Pons (tissue), 1 donor: ENCODE results near the gene HDHD3.
"Not testable (repeated sequence)": the region's sequence is repeated elsewhere in the genome, so short reads cannot be mapped to it uniquely, and the experiment has no call there.

Experiments
- DNase-seq: peaks from one replicate; pipeline ENCODE4 v3.0.0-alpha.2; 2016; ENCODE audit warnings: low spot score

The HDHD3 gene

GRCh38 chr9:113389451-113389850 is 12.7 kb upstream of the HDHD3 start:
- no peak for DNase-seq

- no peak for DNase-seq
These were observed 12.0 kb upstream of the HDHD3 start for GRCh38 chr9:113388833-113389232.

DNA sequence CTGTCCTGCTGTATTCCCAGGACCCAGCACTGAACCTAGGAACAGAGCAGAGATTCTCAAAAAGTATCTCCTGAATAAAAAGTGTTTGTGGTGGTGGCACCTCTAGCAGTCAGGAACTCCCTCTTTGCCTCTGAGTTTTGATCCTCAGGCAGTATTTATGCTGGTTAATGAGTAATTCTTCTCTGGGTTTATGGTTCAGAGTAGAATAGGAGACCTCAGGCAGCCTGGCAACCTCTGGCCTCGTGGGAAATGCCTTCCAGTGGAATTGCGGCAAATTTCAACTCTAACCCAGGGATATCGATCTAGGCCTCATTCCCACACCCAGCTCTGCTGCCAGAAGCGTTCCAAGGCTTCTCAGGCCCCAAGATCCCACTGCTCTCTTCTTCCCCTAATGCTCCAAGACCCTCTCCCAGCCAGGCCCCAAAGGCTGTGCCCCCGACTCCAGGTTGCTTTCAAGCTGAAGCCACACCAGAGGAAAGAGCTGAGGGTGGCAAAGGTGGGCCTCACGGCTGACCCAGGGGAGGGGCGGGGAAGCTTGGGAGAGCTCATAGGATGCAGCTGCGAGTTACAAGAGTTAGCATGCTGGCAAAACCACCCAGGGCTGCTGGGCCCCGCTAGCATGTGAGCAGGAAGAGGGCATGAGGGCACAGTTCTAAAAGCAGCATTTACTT is 10.9 kb upstream of the HDHD3 start:
- no peak for DNase-seq

DNA sequence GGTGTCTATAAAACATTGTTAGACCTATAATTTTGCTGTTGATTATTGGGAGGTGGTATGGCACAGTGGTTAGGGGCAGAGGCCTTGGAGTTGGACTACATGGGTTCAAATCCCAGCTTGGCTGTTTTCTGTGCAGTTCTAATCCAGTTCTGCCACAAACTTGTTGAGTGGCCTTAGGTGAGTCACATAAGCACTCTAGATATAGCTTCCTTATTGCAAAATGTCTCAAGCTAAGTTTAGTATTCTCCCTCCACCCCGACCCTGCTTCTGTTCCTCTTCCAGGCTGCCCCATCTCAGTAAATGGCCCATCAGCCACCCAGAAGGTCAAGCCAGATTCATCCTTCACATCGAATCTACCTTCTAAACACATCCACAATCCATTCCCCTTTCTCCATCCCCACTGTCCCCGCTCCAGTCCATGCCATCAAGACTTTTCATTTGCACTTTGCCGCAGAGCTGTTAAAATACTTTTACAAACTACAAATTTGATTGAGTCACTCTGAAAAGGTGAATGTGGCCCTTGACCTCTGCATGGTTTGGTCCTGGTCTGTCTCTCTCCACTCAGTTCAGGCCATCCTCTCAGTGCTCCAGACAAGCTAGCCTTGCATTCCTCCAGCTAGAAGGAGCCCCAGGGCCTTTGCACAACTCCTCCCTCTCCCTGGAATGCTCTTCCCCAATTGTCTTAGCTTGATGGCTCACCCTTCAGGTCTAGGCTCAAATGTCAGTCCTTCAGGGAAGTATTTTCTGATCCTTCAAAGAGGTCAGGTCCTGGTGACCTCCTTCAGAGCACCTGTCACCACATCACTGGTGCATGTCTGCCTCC is 10.0 kb upstream of the HDHD3 start:
- DNase-seq: no peak

DNA sequence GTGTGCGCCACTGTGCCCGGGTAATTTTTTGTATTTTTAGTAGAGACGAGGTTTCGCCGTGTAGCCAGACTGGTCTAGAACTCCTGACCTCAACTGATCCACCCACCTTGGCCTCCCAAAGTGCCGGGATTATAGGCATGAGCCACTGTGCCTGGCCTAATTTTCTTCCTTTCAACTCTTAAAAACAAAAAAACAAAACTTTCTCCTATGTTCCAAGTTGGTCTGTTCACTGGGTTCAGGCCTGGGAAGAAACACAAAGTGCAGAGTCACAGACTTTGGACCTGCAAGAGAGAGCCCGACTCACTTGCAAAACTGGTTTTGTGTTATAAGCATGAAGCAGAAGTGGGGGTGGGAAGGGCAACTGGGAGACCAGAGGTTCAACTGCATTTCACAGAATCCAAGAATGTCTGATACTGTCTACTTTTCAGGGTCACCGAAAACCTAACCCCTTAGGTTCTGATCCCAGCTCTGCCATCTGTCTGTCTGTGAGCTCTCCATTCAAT is 5.2 kb upstream of the HDHD3 start:
- DNase-seq: no peak

GRCh38 chr9:113381441-113381840 is 4.7 kb upstream of the HDHD3 start:
- DNase-seq: not testable (repeated sequence)

DNA sequence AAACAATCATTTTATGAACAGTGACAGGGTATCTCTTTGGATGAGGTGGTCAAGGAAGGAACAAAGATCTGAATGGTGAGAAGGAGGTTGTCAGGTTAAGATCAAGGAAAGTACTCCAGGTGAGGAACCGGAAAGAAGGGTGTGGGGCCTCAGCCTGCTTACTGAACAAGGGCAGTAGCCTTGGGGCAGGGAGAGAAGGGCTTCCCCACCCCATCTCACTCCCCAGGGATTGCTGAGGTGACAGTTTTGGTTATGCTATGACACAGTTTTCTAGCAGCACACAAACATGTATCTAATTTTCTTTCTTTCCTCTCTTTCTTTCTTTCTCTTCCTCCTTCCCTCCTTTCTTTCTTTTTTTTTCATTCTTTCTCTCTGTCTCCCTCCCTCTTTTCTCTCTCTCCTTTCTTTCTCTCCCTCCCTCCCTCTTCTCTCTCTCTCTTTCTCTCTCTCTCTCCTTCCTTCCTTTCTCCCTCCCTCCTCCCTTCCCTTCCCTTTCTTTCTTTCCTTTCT is 4.1 kb upstream of the HDHD3 start:
- DNase-seq: no peak

- not testable (repeated sequence) for DNase-seq
These were observed 3.0 kb upstream of the HDHD3 start for GRCh38 chr9:113379829-113380210.

DNA sequence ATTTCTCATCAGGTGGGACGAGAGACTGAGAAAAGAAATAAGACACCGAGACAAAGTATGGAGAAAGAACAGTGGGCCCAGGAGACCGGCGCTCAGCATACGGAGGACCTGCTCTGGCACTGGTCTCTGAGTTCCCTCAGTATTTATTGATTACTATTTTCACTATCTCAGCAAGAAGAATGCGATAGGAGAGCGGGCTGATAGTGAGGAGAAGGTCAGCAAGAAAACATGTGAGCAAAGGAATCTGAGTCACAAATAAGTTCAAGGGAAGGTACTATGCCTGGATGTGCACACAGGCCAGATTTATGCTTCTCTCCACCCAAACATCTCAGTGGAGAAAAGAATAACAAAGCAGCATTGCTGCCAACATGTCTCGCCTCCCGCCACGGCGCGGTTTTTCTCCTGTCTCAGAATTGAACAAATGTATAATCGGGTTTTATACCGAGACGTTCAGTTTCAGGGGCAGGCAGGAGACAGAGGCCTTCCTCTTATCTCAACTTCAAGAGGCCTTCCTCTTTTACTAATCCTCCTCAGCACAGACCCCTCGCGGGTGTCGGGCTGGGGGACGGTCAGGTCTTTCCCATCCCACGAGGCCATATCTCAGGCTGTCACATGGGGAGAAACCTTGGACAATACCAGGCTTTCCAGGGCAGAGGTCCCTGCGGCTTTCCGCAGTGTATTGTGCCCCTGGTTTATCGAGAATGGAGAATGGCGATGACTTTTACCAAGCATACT is 2.5 kb upstream of the HDHD3 start:
- not testable (repeated sequence) for DNase-seq

DNA sequence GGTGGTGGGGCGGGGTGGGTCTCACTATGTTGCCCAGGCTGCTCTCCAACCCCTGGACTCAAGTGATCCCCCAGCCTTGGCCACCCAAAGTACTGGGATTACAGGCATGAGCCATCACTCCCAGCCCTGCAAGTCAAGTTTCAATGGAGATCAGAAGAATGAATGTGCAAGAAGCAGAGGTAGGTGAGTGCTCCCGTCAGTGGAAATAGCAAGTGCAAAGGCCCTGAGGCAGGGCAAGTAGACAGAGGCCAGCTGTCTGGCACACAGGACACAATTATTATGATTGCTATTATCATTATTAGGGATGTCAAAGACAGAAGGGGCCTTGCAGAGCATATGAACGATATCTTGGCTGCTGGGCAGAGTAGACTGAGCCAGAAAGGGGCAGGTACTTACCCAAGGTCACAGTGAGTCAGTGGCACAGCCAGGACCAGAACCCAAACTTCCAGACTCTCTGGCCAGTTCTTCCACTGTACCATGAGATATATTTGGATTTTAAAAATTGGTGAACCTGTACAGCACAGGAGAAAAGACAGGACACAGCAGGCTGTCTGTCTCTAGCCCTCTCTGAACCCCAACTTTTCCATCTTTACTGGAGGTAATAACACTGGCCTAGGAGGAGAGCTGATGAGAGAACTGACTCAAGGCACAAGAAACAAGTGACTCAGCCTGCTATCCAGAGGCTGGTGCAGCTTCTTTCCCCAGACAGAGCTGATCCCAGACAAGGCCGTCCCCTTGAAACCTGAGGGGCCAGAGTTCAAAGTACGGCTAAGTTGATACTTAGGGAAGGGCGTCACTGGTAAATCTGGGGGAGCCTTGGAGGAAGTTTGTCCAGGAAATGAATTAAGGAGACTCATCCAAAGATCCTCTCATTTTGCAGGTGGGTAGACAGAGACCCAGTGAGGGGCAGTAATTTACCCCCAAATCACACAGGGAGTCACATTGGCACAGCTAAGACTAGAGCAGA is 1.4 kb downstream of the HDHD3 start:
- DNase-seq: no peak

DNA sequence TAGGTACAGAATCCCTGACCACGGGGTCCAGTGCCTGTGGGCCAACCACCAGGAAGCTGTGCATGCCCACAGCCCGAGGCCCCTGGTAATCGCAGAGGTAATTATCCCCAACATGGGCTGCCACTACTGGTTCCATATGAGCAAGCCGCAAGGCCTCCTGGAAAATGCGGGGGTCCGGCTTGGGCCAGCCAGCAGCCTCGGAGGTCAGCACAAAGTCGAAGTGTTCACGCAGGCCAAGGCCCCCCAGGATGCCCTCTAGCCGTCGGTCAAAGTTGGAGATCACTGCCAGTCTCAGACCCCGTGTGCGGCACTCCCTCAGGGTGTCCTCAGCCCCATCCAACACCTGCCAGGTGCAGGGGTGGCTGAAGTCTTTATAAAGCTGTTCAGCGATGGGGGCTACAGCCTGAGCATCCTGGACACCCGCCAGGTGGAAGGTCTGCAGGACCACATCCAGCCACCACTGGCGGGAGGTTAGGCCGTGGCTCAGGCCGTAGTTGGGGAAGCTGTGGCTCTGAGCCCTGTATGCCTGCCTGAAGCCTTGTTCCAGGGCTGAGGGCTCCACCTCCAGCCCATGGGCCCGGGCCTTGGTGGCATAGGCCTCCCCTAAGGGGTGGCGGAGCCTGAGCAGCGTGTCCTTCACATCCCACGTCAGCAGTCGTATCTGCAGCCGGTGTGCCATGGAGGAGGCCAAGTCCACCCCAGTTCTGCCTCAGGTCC is 3.0 kb downstream of the HDHD3 start:
- no peak for DNase-seq

GRCh38 chr9:113373256-113373655 is 3.5 kb downstream of the HDHD3 start:
- DNase-seq: no peak

- no peak for DNase-seq
These were observed 4.7 kb downstream of the HDHD3 start for GRCh38 chr9:113372059-113372458.

- DNase-seq: no peak
These were observed 5.9 kb downstream of the HDHD3 start for GRCh38 chr9:113370806-113371325.

DNA sequence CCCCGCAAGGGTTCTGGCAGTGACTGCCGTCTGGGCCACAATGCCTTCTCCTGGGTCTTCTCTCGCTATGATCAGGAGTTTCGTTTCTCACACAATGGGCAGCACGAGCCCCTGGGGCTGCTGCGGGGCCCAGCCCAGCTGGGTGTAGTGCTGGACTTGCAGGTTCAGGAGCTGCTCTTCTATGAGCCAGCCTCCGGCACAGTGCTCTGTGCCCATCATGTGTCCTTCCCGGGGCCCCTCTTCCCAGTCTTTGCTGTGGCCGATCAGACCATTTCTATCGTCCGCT is 7.0 kb downstream of the HDHD3 start:
- no peak for DNase-seq

GRCh38 chr9:113368982-113369854 is 7.6 kb downstream of the HDHD3 start:
- DNase-seq: no peak

DNA sequence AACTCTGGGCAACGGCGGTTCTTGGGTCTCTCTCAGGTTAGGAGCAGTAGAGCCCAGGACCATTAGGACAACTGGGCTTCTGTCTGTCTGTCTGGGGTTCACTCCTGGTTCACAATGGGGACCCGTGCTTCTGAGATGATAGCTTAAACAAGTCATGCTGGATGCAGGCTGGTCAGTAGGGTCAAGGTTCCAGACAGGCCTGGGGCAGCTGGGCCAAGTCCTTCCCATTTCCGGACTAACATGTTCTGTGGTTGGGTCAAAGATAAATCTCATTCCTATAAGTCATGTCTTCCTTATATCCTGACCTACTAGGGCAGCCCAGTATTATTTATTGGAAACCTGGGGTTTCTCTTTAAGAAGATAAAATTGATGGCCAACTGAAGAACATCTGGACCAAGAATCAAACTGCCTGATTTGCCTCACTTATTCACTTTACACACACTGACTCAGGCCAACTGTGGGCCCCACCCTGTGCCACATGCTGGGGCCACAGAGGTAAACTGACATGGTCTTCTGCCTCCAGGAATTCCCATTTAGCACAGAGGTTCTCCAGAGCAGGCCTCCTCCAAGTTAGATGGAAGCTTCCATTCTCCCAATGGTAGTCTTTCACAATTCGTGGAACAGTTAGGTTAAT is 8.3 kb downstream of the HDHD3 start:
- no peak for DNase-seq

DNA sequence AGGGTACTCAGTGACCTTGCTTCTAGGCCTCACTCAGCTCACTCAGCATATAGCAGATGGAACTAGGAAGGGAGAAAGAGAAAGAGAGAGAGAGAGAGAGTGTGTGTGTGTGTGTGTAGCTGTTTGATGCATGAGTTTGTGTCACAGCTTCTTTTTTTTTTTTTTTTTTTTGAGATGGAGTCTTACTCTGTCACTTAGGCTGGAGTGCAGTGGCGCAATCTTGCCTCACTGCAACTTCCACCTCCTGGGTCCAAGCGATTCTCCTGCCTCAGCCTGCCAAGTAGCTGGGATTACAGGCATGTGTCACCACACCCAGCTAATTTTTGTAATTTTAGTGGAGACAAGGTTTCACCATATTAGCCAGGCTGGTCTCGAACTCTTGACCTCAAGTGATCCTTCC is 11.1 kb downstream of the HDHD3 start:
- not testable (repeated sequence) for DNase-seq

DNA sequence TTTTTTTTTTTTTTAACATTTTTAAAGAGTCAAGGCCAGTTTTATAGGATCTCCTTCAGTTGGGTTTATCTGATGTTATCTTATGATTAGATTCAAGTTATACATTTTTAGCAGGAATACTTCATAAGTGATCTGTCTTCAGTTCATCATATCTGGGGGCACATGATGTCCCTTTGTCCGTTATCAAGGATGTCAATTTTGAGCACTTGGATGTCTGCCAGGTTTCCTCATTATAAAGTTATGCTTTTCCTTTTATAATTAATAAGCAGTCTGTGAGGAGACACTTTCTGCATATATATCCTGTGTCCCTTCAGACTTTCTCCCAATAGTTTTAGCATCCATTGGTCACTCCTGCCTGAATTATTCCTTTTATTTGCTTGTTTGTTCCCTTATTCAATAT is 11.8 kb downstream of the HDHD3 start:
- no peak for DNase-seq
